HG03354 (cell line): ENCODE results near the gene CREB3.

Experiments used
- ATAC-seq: cut with Tn5 transposase; IDR thresholded peaks from one replicate; pipeline ENCODE4 v1.9.1; 2021; ENCODE audit warnings: mild to moderate bottlenecking; ENCODE audit not compliant: unreplicated experiment, poor library complexity, severe bottlenecking

CREB3 gene

DNA sequence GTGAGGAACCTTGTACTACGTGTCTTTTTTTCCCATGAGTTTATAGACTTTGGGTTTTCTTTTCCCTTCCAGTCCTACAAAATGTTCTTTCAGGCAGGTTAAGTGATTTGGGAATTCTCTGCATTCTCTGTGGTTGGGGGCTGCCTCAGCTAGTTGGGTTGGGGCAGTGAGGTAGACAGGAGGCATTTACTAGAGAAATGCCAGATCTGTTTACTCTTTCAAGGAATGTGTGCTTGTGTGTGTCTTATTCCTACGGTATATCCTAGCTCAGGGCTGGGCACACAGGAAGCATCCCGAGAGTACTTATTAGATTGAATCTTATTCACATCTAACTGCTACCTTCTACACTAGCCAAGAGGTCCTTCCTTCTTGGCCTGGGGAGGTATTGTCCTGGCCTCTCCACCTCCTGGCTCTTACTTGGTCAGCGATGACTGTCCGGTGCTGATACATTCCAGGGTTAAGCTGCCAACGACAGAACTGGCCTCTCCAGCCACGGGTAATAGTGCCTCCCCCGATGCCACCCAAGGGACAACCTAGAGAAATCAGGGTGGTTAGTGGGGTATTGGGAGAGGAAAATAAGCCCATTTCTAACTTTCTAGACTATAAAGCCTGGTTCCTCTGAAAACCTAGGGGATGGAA is 11.5 kb downstream of the CREB3 start:
- no peak for ATAC-seq

DNA sequence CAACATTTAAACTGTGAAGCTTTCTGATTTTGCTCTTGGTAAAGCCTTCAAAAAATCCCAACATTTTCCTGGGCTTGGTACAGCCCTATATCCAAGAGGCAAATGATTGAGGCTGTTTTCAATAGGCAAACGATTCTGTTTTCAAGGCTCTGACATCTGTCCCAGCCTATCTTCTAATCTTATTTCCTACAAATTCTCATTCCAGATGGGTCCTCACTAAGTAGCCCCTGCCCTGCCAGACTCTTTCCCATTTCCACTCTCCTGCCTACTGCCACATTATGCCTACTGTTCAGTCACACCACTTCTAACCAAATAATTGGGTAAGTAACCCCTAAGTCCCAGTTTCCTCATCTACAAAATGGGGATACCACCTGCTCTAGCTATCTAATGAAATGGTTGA is 13.1 kb downstream of the CREB3 start:
- ATAC-seq = no peak

DNA sequence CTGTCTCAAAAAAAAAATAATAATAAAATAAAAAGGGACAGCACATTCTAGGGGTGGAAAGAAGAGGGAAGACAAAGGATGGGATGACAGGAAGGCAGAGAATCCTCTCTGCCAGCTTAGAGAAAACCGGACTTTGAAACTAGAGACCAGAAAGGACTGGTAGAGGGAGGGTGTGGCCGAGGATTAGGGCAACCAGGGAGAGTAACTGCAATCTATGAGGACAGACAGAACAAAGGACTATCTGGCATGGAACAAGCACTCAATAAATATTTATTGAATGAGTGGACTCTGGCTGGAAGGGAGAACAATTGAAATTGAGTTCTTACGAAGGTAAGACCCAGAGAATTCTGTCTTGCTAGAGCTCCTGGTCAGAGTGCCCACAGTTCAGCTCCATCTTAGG is 14.1 kb downstream of the CREB3 start:
- no peak for ATAC-seq

DNA sequence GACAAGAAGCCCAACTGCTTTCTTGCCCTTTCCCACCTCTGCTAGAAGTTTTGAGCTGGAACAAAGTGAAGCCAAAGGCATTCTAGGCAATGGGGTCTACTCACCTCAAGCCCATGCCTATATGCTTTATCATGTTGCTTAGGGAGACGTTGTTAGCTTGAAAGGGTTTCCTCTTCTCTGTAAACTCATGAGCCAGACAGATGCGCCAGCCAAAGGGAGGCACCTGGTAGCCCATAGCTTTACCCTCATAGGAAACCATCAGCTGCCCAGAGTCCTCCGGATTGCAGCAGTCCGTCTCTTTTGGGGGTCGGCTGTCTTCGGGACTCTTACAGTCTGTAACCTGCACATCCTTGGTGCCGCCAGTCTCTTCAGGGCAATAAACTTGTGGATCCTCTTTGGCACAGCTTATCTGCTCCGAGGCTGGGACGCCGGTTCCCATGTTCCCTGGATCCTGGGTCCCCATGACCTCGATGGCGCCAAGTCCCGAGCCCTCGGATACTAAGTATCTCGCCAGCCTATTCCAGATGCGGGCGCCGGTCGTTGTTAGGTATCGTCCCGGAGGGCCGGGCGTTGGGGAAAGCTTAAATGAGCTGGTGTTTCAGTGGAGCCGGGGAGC is 15.9 kb downstream of the CREB3 start:
- no peak for ATAC-seq

DNA sequence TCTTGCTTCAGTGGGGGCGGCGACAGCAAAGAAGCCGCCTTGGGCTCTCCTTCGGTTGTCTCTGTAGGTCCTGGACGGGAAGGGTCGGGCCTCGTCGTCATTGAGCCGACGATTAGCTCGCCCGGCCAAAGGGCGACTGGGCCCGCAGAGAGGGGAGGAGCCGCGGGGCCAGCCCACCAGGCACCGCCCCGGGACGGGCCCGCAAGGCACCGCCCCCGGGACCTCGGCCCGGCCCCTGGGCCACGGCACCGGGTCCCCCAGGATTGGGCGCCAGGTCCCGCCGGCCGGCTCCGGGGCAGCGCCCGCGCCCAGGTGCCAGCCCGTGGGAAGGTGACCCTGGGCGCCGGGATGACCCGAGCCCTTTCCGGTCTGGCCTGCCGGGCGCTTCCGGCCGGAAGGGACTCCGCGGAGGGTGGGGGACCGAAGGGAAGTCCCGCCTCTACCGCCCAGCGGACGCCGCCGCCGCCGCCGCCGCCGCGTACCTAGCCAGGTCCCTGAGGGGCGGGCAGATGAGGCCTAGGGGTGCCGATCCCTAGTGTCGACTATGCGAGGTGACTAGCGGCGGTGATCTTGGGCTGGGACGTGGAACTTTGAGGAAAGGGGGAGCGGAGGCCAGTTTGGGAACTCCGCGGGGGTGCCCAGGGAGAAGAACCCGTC is 16.5 kb downstream of the CREB3 start, which contains the start of the genes GBA2 and RGP1:
Gene GBA2, minus strand, starts transcription at position 371 of the 657 bp plus-strand sequence. CDS start 524 bp downstream, outside the sequence.
Gene RGP1, plus strand, starts transcription at position 430 of the 657 bp plus-strand sequence. CDS start 469 bp downstream, outside the sequence.
- peak; percentile 82 for ATAC-seq

DNA sequence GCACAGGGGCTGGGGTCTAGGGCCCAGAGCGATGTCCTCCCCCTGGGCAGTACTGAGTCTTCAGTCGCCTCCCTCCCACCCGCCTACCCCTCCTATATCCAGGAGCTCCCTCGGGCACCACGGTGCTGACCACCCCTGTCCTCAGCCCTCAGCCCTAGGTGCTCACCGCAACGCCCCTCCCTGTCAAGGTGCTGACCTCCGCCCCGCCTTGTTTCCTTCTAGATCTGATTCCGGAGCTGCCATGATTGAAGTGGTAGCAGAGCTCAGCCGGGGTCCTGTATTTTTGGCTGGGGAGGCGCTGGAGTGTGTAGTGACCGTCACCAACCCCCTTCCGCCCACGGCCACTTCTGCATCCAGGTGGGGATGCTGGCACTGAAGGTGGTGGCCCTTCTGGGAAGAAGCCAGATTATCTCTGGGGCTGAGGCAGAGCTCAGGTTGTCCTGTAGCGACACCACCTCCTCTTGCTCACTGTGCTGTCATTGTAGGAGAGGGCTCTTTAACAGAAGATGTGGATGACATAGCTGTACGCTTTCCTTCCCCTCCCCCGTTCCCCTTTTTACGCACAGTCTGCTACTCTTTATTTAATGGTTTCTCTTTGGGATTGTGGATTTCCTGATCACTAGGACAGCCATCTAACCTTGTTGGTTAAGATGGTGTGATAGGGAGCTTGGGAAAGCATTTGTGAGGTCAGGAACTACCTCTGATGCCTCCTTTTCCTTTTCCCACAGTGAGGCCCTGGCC is 17.2 kb downstream of the CREB3 start:
- peak; percentile 27 for ATAC-seq

DNA sequence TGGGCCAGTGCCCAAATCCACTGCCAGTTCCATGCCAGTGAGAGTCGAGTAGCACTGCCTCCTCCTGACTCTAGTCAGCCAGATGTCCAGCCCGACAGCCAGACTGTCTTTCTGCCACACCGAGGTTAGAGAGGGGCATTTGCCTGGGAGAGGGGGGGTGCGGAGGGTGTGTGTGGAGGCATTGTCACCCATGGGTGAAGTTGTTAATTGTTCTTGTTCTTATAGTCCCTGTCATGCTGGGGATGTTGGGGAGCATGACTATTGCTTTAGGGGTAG is 17.7 kb downstream of the CREB3 start:
- no peak for ATAC-seq

DNA sequence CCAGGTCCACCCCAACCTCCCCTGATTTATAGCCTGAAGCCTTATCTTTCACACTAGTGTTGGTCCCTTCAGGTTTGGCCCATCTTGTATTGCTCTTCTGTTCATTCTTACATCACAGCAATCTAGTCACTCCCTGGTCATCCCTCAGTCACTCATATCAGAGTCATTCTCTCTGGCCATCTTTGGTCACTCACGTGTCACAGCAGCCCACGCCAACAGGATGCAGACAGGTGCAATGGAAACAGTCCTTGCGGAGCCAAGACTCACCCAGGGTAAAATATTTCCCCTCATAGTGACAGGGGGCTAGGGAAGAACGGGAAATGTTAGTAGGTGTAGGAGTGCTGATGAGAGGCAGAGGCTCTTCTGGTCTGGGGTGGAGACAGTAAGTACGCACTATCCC is 21.0 kb downstream of the CREB3 start:
- ATAC-seq = no peak

DNA sequence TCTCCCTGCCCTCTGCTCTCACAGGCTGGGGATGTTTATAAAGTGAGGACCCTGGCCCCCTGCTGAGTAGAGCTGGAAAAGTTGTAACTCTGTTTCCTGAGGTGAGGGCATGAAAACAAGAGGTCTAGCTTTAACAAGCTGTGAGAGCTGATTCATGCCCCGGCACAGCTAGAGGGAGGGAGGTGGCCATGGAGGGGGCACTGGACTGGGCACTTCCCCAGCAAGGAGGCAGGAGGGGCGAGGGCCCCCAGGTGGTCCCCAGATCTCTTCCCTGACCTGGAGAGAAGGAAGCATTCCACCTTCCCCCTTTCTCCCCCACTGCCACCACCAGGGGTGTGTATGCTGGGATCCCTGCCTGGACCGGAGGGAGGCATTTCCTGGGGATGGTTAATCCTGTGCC is 21.8 kb downstream of the CREB3 start, which contains the start of gene MSMP:
Gene MSMP, minus strand, starts transcription at position 13 of the 400 bp plus-strand sequence. CDS start 147 bp downstream, outside the sequence.
- ATAC-seq = no peak

DNA sequence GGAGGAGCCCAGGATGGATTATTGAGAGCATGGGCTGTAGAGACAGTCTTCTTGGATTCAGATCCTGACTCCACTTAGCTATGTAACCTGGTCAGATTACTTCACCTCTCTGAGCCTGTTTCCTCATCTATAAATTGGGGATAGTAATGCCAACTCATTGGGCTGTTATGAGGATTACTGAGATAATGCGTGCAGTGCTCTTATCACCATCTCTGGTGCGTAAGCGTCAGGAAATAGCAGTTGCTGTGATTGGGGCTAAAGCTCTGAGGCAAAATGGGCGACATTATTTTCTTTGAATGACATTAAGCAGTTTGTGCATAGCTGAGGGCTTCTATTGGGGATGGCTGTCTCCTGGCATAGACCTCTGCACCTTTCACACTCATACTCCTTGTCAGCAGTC is 22.6 kb downstream of the CREB3 start:
- no peak for ATAC-seq

DNA sequence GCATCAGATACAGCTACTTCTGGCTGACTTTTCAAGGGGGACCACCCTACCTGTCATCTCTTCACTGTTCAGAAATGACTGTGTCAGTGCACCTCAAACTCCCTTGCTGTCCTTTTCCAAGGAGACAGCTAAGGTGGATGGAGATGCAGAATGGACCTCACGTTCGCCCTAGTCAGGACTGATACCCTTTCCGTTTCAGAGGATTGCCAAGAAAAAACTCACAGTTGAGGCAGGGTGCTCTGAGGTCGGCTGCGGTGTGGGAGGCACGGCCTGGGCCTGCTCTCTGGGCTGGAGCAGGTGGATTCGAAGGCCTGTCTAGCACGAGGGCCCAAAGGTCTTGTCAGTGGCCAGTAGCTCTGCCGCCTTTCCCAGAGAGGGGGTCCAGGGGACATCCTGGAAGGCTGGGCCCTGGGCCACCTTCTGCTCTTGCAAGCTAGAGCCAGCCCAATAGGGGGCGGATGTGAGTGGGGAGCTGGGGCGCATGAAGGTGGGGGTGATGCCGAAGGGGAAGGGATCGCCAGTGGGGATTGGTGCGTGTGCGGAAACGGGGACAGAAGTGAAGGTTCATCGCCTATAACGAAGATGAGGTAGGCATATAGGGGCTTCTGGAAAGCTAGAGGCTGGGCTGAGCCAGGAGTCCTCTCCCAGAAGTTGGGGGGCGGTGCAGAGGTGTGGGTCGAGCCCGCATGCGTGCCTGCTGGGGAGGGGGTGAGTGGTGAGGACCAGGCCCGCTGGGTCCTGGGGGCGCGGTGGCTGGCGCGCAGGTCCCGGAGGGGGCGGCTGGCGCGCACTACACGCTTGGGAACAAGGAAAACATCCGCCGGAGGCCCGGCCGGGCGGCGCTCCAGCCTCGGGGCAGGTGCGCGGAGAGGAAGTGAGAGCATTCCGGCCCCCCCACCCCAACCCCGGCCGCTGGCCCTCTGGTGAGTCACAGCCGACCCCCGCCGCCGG is 24.1 kb downstream of the CREB3 start:
- ATAC-seq = peak; percentile 69

DNA sequence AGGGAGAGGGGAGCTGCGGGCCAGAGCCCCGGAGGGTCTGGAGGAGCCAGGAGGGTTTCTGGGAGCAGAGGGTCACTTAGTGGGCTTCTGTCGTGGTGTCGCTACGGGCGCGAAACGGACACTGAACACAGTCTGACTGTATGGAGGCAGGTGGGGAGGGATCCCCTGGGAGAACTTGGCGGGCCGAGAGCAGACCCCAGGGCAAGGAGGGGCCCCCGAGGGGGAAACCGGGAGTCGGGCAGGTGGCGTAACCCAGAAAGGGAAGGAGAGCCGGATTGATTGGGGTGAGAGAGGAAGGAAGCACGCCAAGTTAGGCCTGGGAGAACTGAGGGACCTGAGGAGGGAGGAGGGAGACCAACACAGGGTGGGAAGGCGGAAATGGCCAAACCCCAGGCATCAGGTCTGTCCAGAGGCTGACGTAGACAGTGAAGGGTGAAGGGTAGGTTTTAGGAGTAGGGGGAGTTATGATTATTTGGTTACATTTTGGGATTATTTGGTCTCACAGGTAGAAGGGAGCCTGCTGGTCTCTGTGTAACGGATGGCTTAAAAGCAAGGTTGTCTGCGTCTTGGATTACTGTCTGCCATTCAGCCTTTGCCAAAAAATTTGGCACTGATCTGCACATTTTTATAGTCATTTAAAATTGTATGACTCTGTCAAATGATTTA is 24.9 kb downstream of the CREB3 start:
- ATAC-seq = peak; percentile 55

DNA sequence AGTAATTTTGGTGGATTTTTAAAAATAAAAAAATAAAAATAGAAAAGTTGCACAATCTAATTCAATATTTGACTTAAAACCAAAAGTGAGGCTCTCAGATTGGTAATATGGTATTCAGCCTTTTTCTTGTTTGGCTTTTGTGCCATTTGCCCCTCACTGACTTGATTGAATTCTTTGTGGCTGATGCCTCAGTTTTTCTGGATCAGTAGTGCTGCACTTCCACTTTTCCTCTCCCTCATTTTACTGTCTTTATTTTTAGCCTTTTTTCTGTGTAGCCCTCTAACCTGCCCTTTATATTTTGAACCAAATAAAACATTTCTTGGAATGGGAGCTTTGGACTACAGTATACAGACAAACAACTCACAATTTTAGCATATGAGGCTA is 25.4 kb downstream of the CREB3 start:
- no peak for ATAC-seq

DNA sequence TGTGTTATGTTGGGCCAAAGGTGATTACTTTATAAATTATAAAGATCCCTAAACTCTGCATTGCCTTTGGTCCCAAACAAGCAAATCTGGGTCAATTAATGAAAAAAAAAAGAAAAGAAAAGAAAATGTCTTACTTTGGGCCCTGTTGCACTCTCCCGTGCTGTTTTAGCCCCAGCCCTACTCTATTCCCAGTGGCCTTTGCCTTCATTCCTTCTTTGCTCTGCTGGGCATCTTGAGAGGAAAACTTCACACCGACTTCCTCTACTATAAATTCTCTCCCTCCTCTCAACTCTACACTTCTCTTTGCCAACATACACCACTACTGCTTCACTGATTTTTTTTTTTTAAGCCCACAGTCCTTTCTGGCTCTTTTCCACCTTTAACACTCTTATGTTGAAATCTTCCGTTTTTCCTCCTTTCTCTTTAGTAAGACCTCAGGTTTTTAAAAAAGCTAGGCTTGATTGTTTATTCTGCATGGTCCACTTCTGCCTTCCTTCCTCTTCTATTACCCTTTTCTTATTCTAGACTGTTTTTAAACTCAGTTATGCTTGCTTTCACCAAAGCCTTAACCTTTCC is 26.1 kb downstream of the CREB3 start:
- ATAC-seq = no peak

DNA sequence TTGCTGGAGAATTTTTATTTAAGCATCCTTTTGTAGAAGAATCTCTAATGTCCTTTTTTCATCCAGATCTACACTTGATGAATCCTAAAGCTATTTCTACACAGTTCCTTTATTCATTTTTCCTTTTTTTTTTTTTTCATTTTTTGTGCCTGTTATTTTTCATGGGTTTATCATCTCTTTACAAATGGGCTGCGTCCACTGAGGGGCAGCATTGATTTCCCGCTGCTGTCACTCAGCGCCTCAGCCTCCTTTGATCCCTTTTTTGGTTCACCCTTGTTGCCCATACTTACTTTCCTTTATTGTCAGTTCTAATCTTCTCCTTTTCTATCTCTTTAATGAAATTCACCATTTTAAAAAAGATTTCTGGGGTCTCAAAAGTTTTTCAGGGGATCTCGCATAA is 27.3 kb downstream of the CREB3 start:
- ATAC-seq = no peak

DNA sequence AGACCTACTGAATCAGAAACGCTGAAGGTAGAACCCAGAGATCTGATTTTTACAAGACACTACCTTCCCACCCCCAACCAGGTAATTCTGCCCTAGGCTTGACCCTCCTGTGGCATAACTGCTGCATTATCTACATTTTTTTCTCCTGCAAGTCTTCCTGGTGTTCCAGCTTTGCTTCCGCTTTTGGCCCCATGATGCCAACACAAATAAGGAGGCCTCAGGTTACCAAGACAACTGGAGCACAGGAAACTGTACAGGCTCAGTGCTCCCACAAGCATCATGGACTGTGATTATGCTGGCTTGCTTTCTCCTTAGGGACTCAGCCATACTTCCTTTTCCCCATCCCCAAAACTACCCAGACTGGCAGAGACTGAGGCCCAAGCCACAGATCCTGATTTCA is 28.2 kb downstream of the CREB3 start:
- ATAC-seq = no peak

DNA sequence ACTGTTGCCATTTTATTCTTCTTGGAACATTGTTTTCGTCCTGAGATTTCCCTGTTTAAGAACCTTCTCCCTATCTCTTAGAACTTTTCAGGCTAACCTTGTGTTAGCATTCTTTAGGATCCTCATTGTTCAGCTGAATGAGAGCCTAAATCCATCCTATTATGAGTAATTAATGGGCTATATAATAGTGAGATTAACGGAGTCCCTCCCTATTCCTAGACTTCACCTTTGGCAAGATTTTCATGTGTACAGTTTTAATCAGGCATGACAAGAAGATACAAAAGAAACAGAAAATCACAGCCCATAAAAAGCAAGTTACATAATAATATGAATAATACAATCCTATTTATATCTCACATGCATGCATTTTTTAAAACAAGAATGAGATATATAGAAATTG is 30.7 kb downstream of the CREB3 start:
- no peak for ATAC-seq

DNA sequence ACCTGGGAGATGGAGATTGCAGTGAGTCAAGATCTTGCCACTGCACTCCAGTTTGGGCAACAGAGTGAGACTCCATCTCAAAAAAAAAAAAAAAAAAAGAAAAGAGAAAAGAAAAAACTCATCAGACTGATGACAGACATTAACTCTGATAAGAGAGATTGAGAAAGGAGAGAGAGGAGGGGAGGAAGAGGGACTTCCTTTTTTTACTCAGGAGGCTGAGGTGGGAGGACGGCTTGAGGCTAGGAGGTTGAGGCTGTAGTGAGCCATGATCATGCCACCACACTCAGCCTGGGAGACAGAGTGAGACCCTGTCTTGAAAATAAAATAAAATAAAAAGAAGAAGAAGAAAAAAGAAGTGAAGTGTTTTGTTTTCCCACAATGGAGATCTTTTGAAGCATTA is 31.3 kb downstream of the CREB3 start:
- ATAC-seq = no peak

DNA sequence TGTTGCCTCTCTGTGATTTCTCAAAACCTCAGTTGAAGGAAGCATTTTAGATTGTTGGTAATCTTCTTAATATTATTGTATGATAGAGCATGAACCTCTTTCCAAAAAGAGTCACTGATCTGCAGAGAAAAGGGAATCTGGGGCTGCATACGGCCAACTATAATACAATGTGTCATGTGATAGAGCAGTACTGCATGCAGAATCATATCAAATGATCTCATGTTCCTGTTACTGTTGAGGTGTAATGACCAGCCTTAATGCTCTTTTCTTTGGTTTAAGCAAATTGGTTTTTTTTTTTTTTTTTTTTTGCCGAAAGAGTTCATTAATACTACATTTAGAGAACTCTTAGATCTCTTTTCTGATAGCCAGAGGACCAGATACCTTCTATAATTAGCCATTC is 34.5 kb downstream of the CREB3 start:
- ATAC-seq = no peak
